GM12891 (cell line): Measurements from ENCODE around the gene ZNF813.

Experiments used
- PAX5 ChIP-seq: IDR thresholded peaks from 2 replicates; pipeline ENCODE4 v1.6.1; 2011; ENCODE audit warnings: low read length, moderate library complexity, mild to moderate bottlenecking; ENCODE audit not compliant: insufficient read depth, severe bottlenecking
- POLR2A ChIP-seq: IDR thresholded peaks from 2 replicates; pipeline ENCODE4 v1.6.1; 2011; ENCODE audit warnings: low read depth, low read length, control low read depth
- POLR2AphosphoS5 ChIP-seq: IDR thresholded peaks from 2 replicates; pipeline ENCODE4 v1.6.1; 2011; ENCODE audit warnings: low read depth, low read length, control low read depth
- SPI1 ChIP-seq: IDR thresholded peaks from 2 replicates; pipeline ENCODE4 v1.6.1; 2011; ENCODE audit warnings: low read depth, low read length, control low read depth
- TAF1 ChIP-seq: IDR thresholded peaks from 2 replicates; pipeline ENCODE4 v1.6.1; 2011; ENCODE audit warnings: low read depth, low read length, control low read depth

GRCh38 chr19:53538378-53539109, 71.0 kb downstream of the ZNF813 start:
- TF ChIP-seq POLR2A = no peak
- no peak for TF ChIP-seq POLR2AphosphoS5
- no peak for TF ChIP-seq TAF1
- no peak for TF ChIP-seq SPI1
- no peak for TF ChIP-seq PAX5
